ENCODE results near the gene CCDC85C. TPM values are rescaled to one million over a fixed set of nuclear protein-coding genes. Genes with fewer than 3 reads are reported as not detected.

CCDC85C gene
- polyA plus RNA-seq, 1 of the 3 experiments (the other 2 are of a cell fraction), result 9.6 TPM

DNA sequence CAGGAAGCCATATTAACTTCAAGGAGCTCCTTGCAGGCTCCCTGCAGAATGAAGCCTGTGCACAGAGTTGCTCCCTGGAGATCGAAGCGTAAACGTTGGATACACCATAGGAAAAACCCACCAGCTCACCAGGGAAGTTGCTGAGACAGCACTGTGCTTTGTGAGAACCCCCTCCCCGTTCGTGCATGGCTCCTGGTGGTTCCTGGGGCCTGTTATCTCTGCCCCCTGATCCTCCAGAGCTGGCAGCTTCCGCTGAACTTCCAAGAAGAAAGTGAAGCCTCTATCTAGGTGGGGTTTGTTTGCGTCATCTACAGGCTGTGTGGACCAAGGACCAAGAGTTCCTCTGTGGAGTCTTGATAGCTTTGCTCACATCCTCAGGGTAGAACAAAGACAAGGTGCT is 2.4 kb upstream of the CCDC85C start:
- Histone ChIP-seq H3K4me1 (ENCODE audit: control insufficient read depth in 1 of 2, insufficient read depth in 2 of 2, low read depth in 1 of 2, low read length in 1 of 2) (peaks cover 9 to 35% of the 10 kb centered on the region in 2 experiments), H3K4me2 (peak overlapping the region; percentile 97; the same call in 1 of the 2 replicates), H3K27ac (ENCODE audit: low read depth in 2 of 2, low read length in 1 of 2) (peak overlapping the region in 1 of 2 experiments; percentile 96; a peak in 1 of 4 replicates), H3K4me3 (ENCODE audit: low read depth in 2 of 2, low read length in 1 of 2) (no peak overlapping the region), H3K9me2 (no peaks in the 10 kb centered on the region), H3K27me3 (ENCODE audit: insufficient read depth) (no peaks in the 10 kb centered on the region), H3K9me3 (no peaks in the 10 kb centered on the region), H3F3A (replicated peaks; ENCODE audit: insufficient read depth) (no peaks in the 10 kb centered on the region), H3K79me2 (ENCODE audit: insufficient read depth) (peaks cover 23% of the 10 kb centered on the region), H3K9ac (no peak overlapping the region; the same call in 1 of the 2 replicates), H2AFZ (ENCODE audit: low read depth) (no peak overlapping the region), H3K36me3 (replicated peaks in 1 of 2; ENCODE audit: control insufficient read depth in 1 of 2, insufficient read depth in 2 of 2, low read length in 1 of 2) (no peaks in the 10 kb centered on the region), H4K20me1 (ENCODE audit: insufficient read depth) (peaks cover 16% of the 10 kb centered on the region)
- TF ChIP-seq, protein P1, sequence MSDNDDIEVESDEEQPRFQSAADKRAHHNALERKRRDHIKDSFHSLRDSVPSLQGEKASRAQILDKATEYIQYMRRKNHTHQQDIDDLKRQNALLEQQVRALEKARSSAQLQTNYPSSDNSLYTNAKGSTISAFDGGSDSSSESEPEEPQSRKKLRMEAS (IDR thresholded peaks at IDR 0.05; ENCODE audit: low read depth), result no peak
- TF ChIP-seq, protein P2, sequence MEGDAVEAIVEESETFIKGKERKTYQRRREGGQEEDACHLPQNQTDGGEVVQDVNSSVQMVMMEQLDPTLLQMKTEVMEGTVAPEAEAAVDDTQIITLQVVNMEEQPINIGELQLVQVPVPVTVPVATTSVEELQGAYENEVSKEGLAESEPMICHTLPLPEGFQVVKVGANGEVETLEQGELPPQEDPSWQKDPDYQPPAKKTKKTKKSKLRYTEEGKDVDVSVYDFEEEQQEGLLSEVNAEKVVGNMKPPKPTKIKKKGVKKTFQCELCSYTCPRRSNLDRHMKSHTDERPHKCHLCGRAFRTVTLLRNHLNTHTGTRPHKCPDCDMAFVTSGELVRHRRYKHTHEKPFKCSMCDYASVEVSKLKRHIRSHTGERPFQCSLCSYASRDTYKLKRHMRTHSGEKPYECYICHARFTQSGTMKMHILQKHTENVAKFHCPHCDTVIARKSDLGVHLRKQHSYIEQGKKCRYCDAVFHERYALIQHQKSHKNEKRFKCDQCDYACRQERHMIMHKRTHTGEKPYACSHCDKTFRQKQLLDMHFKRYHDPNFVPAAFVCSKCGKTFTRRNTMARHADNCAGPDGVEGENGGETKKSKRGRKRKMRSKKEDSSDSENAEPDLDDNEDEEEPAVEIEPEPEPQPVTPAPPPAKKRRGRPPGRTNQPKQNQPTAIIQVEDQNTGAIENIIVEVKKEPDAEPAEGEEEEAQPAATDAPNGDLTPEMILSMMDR (IDR thresholded peaks at IDR 0.05), result no peak
- TF ChIP-seq MXI1 (IDR thresholded peaks at IDR 0.05; ENCODE audit: low read depth, low read length) (no peak), NFIC (IDR thresholded peaks at IDR 0.05; ENCODE audit: borderline replicate concordance) (no peak), RAD21 (IDR thresholded peaks at IDR 0.05; ENCODE audit: low read length) (no peak), CHD2 (IDR thresholded peaks at IDR 0.05; ENCODE audit: low read length, partially characterized antibody) (no peak), TAF1 (IDR thresholded peaks at IDR 0.05; ENCODE audit: borderline replicate concordance, low read depth, low read length) (no peak), RXRA (IDR thresholded peaks at IDR 0.05; ENCODE audit: borderline replicate concordance, low read depth) (no peak), POLR2AphosphoS5 (IDR thresholded peaks at IDR 0.05; ENCODE audit: low read depth, low read length) (no peak), SIN3A (IDR thresholded peaks at IDR 0.05; ENCODE audit: borderline replicate concordance, low read depth, low read length) (no peak), EP300 (IDR thresholded peaks at IDR 0.05; ENCODE audit: borderline replicate concordance in 1 of 2, low read depth in 1 of 2, low read length in 1 of 2) (no peak), FOSL2 (IDR thresholded peaks at IDR 0.05; ENCODE audit: borderline replicate concordance, low read depth) (no peak), GATA2 (CRISPR knock-in tag; IDR thresholded peaks at IDR 0.05) (no peak), TEAD4 (IDR thresholded peaks at IDR 0.05; ENCODE audit: borderline replicate concordance, insufficient read depth) (no peak), YY1 (IDR thresholded peaks at IDR 0.05; ENCODE audit: low read depth) (no peak), TCF12 (IDR thresholded peaks at IDR 0.05) (no peak), EZH2phosphoT487 (IDR thresholded peaks at IDR 0.05; ENCODE audit: borderline replicate concordance, low read depth) (no peak), ZBTB33 (IDR thresholded peaks at IDR 0.05; ENCODE audit: borderline replicate concordance, low read depth) (no peak), GABPA (IDR thresholded peaks at IDR 0.05; ENCODE audit: low read depth) (no peak)
- ChIA-PET CTCF (interaction anchor here (1.0 to 4.9 kb wide), 9 partner anchors 14 to 88 kb away, joined by 3 to 37 read pairs (median 4); no protein-coding TSS in a partner anchor), POLR2A (interaction anchor here (1.0 to 1.5 kb wide), 4 partner anchors 12 to 45 kb away, joined by 3 to 6 read pairs (median 5); no protein-coding TSS in a partner anchor)
- WGBS (ENCODE audit: low lambda C conversion rate), result 74% methylated on average over 5 of the region's 7 CpGs
- no peak for DNase-seq
